Thyroid gland (tissue), 4 donors: ENCODE measurements around the gene DCDC2B. TPM values are rescaled to one million over a fixed set of nuclear protein-coding genes. Genes with fewer than 3 reads are reported as not detected.

Experiments used
- DNase-seq, 2 donors: peaks; one replicate each; pipeline ENCODE4 v3.0.0-alpha.2; 2019
- H3K27ac ChIP-seq, 3 donors: fragments of 200-600 bp; sonication (generic); 1 replicate in 2 of 3; 2 replicates in 1 of 3; pipeline ENCODE4 v1.5.1; 2016 to 2019; ENCODE audit warnings: mild to moderate bottlenecking in 1 of 3, moderate library complexity in 1 of 3
- H3K27me3 ChIP-seq: fragments of 200-600 bp; sonication (generic); one replicate; pipeline ENCODE4 v1.5.1; 2019
- H3K36me3 ChIP-seq, 2 donors: fragments of 200-600 bp; sonication (generic); one replicate each; pipeline ENCODE4 v1.5.1; 2016 to 2019
- H3K4me1 ChIP-seq, 2 donors: fragments of 200-600 bp; sonication (generic); one replicate each; pipeline ENCODE4 v1.5.1; 2017 to 2019
- H3K4me3 ChIP-seq, 3 donors: fragments of 200-600 bp; sonication (generic); replicated peaks in 1 of 3; 1 replicate in 2 of 3; 2 replicates in 1 of 3; pipeline ENCODE4 v1.5.1; 2016; ENCODE audit warnings: mild to moderate bottlenecking in 1 of 3
- H3K9me3 ChIP-seq: fragments of 200-600 bp; sonication (generic); one replicate; pipeline ENCODE4 v1.5.1; 2017
- CTCF ChIP-seq, 6 experiments: fragments of 200-600 bp in 3 of 6; fragments of 450-650 bp in 3 of 6; sonication (generic) in 3 of 6; IDR thresholded peaks; one replicate each; pipeline ENCODE4 v1.5.1; 2016 to 2019; ENCODE audit warnings: antibody characterized with exemption in 6 of 6, mild to moderate bottlenecking in 2 of 6, inconsistent platforms in 1 of 6, moderate library complexity in 1 of 6
- POLR2A ChIP-seq, 2 donors: fragments of 450-650 bp; IDR thresholded peaks; one replicate each; pipeline ENCODE4 v1.6.1; 2017; ENCODE audit warnings: antibody characterized with exemption in 2 of 2, mild to moderate bottlenecking in 2 of 2, moderate library complexity in 1 of 2
- WGBS, 2 donors: methylation state at CpG; one replicate each; pipeline ENCODE4 v1.1.5; 2017; 5-methylcytosine and 5-hydroxymethylcytosine counted together
- intact Hi-C: fragments of 100-400 bp; cut with DNase I; formaldehyde crosslinking; loops from one replicate; pipeline ENCODE4 v1.15.1; 2023
- total RNA-seq, 4 donors: library from RNA; depleted of rRNA; stranded (reverse); fragments of >200 nt; gene quantifications; one replicate each; pipeline ENCODE4 v1.2.3, GENCODE V29; 2016

DCDC2B gene
- total RNA-seq, 4 donors from 2014 or later: not detected

GRCh38 chr1:32231843-32232432 is 23.0 kb downstream of the DCDC2B start:
- Histone ChIP-seq H3K4me1 (no peaks in the 10 kb centered on the region), H3K36me3 (peaks cover 45 to 53% of the 10 kb centered on the region in 2 donors), H3K27me3 (no peaks in the 10 kb centered on the region), H3K9me3 (no peaks in the 10 kb centered on the region), H3K4me3 (no peak overlapping the region), H3K27ac (no peak overlapping the region)
- DNase-seq: no peak
- intact Hi-C loops: loop anchor here (10.0 kb wide), 2 partner anchors 63 to 103 kb away; partner anchors contain the start of genes HDAC1 and MARCKSL1
- 84 to 92% methylated on average over 5 of the region's 5 CpGs for WGBS, 2 donors
- TF ChIP-seq POLR2A (IDR thresholded peaks at IDR 0.05) (no peak), CTCF (IDR thresholded peaks at IDR 0.05) (no peak)

- Histone ChIP-seq H3K9me3 (no peaks in the 10 kb centered on the region), H3K4me3 (no peak overlapping the region), H3K36me3 (peaks cover 39 to 47% of the 10 kb centered on the region in 2 donors), H3K4me1 (no peaks in the 10 kb centered on the region), H3K27me3 (no peaks in the 10 kb centered on the region), H3K27ac (no peak overlapping the region)
- no peak for TF ChIP-seq CTCF (IDR thresholded peaks at IDR 0.05)
- no peak for TF ChIP-seq POLR2A (IDR thresholded peaks at IDR 0.05)
- intact Hi-C loops: loop anchor here (10.0 kb wide), 2 partner anchors 62 to 102 kb away; partner anchors contain the start of genes HDAC1 and MARCKSL1
- 91 to 93% methylated on average over 8 of the region's 8 CpGs for WGBS, 2 donors
- no peak for DNase-seq
Observed at GRCh38 chr1:32232558-32233304, 23.8 kb downstream of the DCDC2B start.

GRCh38 chr1:32234792-32235191 is 25.9 kb downstream of the DCDC2B start:
- TF ChIP-seq CTCF (IDR thresholded peaks at IDR 0.05) (no peak), POLR2A (IDR thresholded peaks at IDR 0.05) (no peak)
- WGBS, 2 donors: 77 to 92% methylated on average over 7 of the region's 7 CpGs
- Histone ChIP-seq H3K36me3 (peaks cover 21 to 27% of the 10 kb centered on the region in 2 donors), H3K4me1 (peaks cover 5 to 8% of the 10 kb centered on the region in 2 donors), H3K27ac (no peak overlapping the region), H3K27me3 (no peaks in the 10 kb centered on the region), H3K4me3 (no peak overlapping the region), H3K9me3 (no peaks in the 10 kb centered on the region)
- no peak for DNase-seq
- intact Hi-C loops: loop anchor here (10.0 kb wide), 2 partner anchors 60 to 100 kb away; partner anchors contain the start of genes HDAC1 and MARCKSL1

GRCh38 chr1:32239337-32239736 is 30.4 kb downstream of the DCDC2B start:
- H3K9me3 ChIP-seq: no peaks in the 10 kb centered on the region
- H3K4me1 ChIP-seq: peaks cover 15 to 27% of the 10 kb centered on the region in 2 donors
- H3K27me3 ChIP-seq: no peaks in the 10 kb centered on the region
- WGBS, 2 donors: 47 to 51% methylated on average over 4 of the region's 4 CpGs
- peak; percentile 27 for DNase-seq
- TF ChIP-seq POLR2A (IDR thresholded peaks at IDR 0.05) (no peak), CTCF (IDR thresholded peaks at IDR 0.05) (no peak)
- H3K27ac ChIP-seq: peak overlapping the region in 1 of 3 donors; percentile 95
- intact Hi-C loops: loop anchor here (10.0 kb wide), 2 partner anchors 55 to 95 kb away; partner anchors contain the start of genes HDAC1 and MARCKSL1
- peaks cover 0 to 3% of the 10 kb centered on the region in 2 donors for H3K36me3 ChIP-seq
- H3K4me3 ChIP-seq: peak overlapping the region in 1 of 3 donors; percentile 51

GRCh38 chr1:32239790-32240139 is 30.9 kb downstream of the DCDC2B start:
- H3K9me3 ChIP-seq: no peaks in the 10 kb centered on the region
- H3K27ac ChIP-seq: peak overlapping the region; percentile 1 to 95 (median 75)
- H3K4me1 ChIP-seq: peaks cover 15 to 27% of the 10 kb centered on the region in 2 donors
- no peaks in the 10 kb centered on the region for H3K27me3 ChIP-seq
- H3K36me3 ChIP-seq: no peaks in the 10 kb centered on the region
- WGBS, 2 donors: 35 to 41% methylated on average over 4 to 17 of the region's 20 CpGs
- intact Hi-C loops: loop anchor here (10.0 kb wide), 2 partner anchors 55 to 95 kb away; partner anchors contain the start of genes HDAC1 and MARCKSL1
- no peak for TF ChIP-seq POLR2A (IDR thresholded peaks at IDR 0.05)
- no peak for TF ChIP-seq CTCF (IDR thresholded peaks at IDR 0.05)
- H3K4me3 ChIP-seq: peak overlapping the region in 1 of 3 donors; percentile 51
- peak; percentile 36 for DNase-seq
